GM18861 (cell line): ENCODE measurements around the gene HOXD11.

Experiments
- ATAC-seq: cut with Tn5 transposase; IDR thresholded peaks from one replicate; pipeline ENCODE4 v1.9.1; 2021; ENCODE audit not compliant: unreplicated experiment

HOXD11 gene

GRCh38 chr2:176106581-176107539, at the start of gene HOXD11:
Gene HOXD11 (plus strand): TSS chr2:176107280. CDS start chr2:176107356, 76 bp downstream.
- no peak for ATAC-seq

- no peak for ATAC-seq
Observed at GRCh38 chr2:176063958-176064357, 43.1 kb upstream of the HOXD11 start.

- no peak for ATAC-seq
Observed at GRCh38 chr2:176066645-176067588, 40.2 kb upstream of the HOXD11 start.

GRCh38 chr2:176067589-176068418, 39.3 kb upstream of the HOXD11 start:
- no peak for ATAC-seq

GRCh38 chr2:176068419-176068832, 38.7 kb upstream of the HOXD11 start:
- ATAC-seq, result no peak

- ATAC-seq, result no peak
Observed at GRCh38 chr2:176071330-176072291, 35.5 kb upstream of the HOXD11 start.

GRCh38 chr2:176072292-176072669, 34.8 kb upstream of the HOXD11 start:
- no peak for ATAC-seq

GRCh38 chr2:176072951-176073904, 33.9 kb upstream of the HOXD11 start:
- no peak for ATAC-seq

GRCh38 chr2:176074919-176075425, 32.1 kb upstream of the HOXD11 start:
- ATAC-seq, result no peak

- ATAC-seq, result no peak
Observed at GRCh38 chr2:176075481-176075880, 31.6 kb upstream of the HOXD11 start.

GRCh38 chr2:176076063-176076462, 31.0 kb upstream of the HOXD11 start:
- ATAC-seq, result no peak

GRCh38 chr2:176076796-176077195, 30.3 kb upstream of the HOXD11 start:
- ATAC-seq, result no peak

GRCh38 chr2:176078541-176079284, 28.4 kb upstream of the HOXD11 start:
- no peak for ATAC-seq

GRCh38 chr2:176079285-176079830, 27.7 kb upstream of the HOXD11 start:
- no peak for ATAC-seq

- no peak for ATAC-seq
Observed at GRCh38 chr2:176079831-176080539, 27.1 kb upstream of the HOXD11 start.

GRCh38 chr2:176080540-176081375, 26.3 kb upstream of the HOXD11 start:
- ATAC-seq, result no peak
